Activated CD4-positive, alpha-beta memory T cell treated with anti-CD3 and anti-CD28 coated beads, Interleukin-2, amount 10 ng/mL, durations not matched to agents 7 days and 5 days (primary cell): ENCODE measurements around the gene EMC8. TPM values are rescaled to one million over a fixed set of nuclear protein-coding genes. Genes with fewer than 3 reads are reported as not detected.

Experiments used
- CTCF ChIA-PET: fragments of 350-600 bp; sonication (Branson Sonifier 250); formaldehyde crosslinking; loops from one replicate; lab custom pipeline; 2021; ENCODE audit warnings: antibody characterized with exemption, inconsistent platforms; lab: Charles Lee
- POLR2A ChIA-PET: fragments of 350-600 bp; sonication (Branson Sonifier 250); formaldehyde crosslinking; loops from one replicate; lab custom pipeline; 2021; ENCODE audit warnings: antibody characterized with exemption; lab: Charles Lee
- DNase-seq: peaks from one replicate; pipeline ENCODE4 v3.0.0-alpha.2; 2020
- H3K27ac Mint-ChIP-seq: one replicate; pipeline ENCODE4 v1.8.0; 2021; ENCODE audit warnings: mild to moderate bottlenecking, mixed read lengths
- H3K27me3 Mint-ChIP-seq: one replicate; pipeline ENCODE4 v1.8.0; 2021; ENCODE audit warnings: mixed read lengths
- H3K36me3 Mint-ChIP-seq: one replicate; pipeline ENCODE4 v1.8.0; 2021; ENCODE audit warnings: low read depth, mixed read lengths
- H3K4me1 Mint-ChIP-seq: one replicate; pipeline ENCODE4 v1.8.0; 2021; ENCODE audit warnings: mixed read lengths
- H3K4me3 Mint-ChIP-seq: one replicate; pipeline ENCODE4 v1.8.0; 2021; ENCODE audit warnings: mild to moderate bottlenecking, mixed read lengths
- H3K9me3 Mint-ChIP-seq: one replicate; pipeline ENCODE4 v1.8.0; 2021; ENCODE audit warnings: mixed read lengths
- total RNA-seq, 2 experiments: library from RNA; stranded (reverse); gene quantifications; one replicate each; pipeline ENCODE4 v1.2.3, GENCODE V29; 2021

The EMC8 gene
- total RNA-seq, 2 experiments from 2014 or later = 25.0 to 25.6 TPM

- H3K9me3 Mint-ChIP-seq = no peaks in the 10 kb centered on the region
- no peaks in the 10 kb centered on the region for H3K36me3 Mint-ChIP-seq
- no peak for DNase-seq
- H3K4me3 Mint-ChIP-seq = no peak overlapping the region
- POLR2A ChIA-PET = no interaction called here
- no peak overlapping the region for H3K27ac Mint-ChIP-seq
- H3K4me1 Mint-ChIP-seq = peaks cover 6% of the 10 kb centered on the region
- peaks cover 29% of the 10 kb centered on the region for H3K27me3 Mint-ChIP-seq
- CTCF ChIA-PET = no interaction called here
Measured at GRCh38 chr16:85752511-85753420, 46.6 kb downstream of the EMC8 start.

- H3K9me3 Mint-ChIP-seq = no peaks in the 10 kb centered on the region
- no peaks in the 10 kb centered on the region for H3K36me3 Mint-ChIP-seq
- H3K27ac Mint-ChIP-seq = no peak overlapping the region
- peaks cover 9% of the 10 kb centered on the region for H3K4me1 Mint-ChIP-seq
- no peak overlapping the region for H3K4me3 Mint-ChIP-seq
- ChIA-PET CTCF (no interaction called here), POLR2A (no interaction called here)
- DNase-seq = no peak
- peaks cover 34% of the 10 kb centered on the region for H3K27me3 Mint-ChIP-seq
Measured at GRCh38 chr16:85751698-85752501, 47.4 kb downstream of the EMC8 start.

- no peak within 1 kb of the TSS for H3K27ac Mint-ChIP-seq
Measured at GRCh38 chr16:85750827-85751697, 48.3 kb downstream of the EMC8 start, which contains the start of gene C16orf74. C16orf74 (minus strand) TSS chr16:85751096; CDS start chr16:85735217, 15,879 bp downstream.

GRCh38 chr16:85750146-85750826 lies 49.1 kb downstream of the EMC8 start:
- POLR2A ChIA-PET = no interaction called here
- DNase-seq = no peak
- H3K27me3 Mint-ChIP-seq = peaks cover 34% of the 10 kb centered on the region
- H3K4me1 Mint-ChIP-seq = peaks cover 11% of the 10 kb centered on the region
- CTCF ChIA-PET = no interaction called here
- H3K4me3 Mint-ChIP-seq = peak overlapping the region; percentile 53
- no peaks in the 10 kb centered on the region for H3K36me3 Mint-ChIP-seq
- H3K9me3 Mint-ChIP-seq = no peaks in the 10 kb centered on the region
- H3K27ac Mint-ChIP-seq = no peak overlapping the region

More at GRCh38 chr16:85750827-85751697, 48.3 kb downstream of the EMC8 start, which contains the start of gene C16orf74:
- H3K9me3 Mint-ChIP-seq = no peaks in the 10 kb centered on the region
- H3K27me3 Mint-ChIP-seq = peaks cover 34% of the 10 kb centered on the region
- H3K4me3 Mint-ChIP-seq = peak within 1 kb of the TSS; percentile 53
- H3K36me3 Mint-ChIP-seq = no peaks in the 10 kb centered on the region
- peaks cover 11% of the 10 kb centered on the region for H3K4me1 Mint-ChIP-seq
- CTCF ChIA-PET = no interaction called here
- no peak for DNase-seq
- POLR2A ChIA-PET = no interaction called here

DNA sequence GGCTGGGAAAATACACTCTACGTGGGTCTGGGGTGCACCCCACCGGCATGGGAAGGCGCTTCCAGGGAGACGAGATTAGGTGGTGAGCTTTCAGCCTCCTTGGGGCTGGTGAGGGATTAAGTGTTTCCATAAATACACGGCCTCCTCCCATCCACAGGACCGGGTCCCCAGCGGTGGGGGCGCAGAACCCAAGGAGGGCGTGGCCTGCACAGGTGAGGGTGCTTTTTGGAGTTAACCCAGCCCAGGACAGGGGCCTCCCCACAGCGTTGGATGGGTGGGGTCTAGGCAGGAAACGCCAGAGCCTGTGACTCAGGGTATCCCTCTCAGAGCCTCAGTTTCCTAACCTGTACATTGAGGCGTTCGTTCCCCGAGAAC lies 49.6 kb downstream of the EMC8 start:
- Mint-ChIP-seq H3K4me1 (peaks cover 11% of the 10 kb centered on the region), H3K27me3 (peaks cover 34% of the 10 kb centered on the region), H3K9me3 (no peaks in the 10 kb centered on the region), H3K4me3 (no peak overlapping the region), H3K36me3 (no peaks in the 10 kb centered on the region), H3K27ac (no peak overlapping the region)
- ChIA-PET CTCF (interaction anchor here (1.2 kb wide), 1 partner anchor 134 kb away, joined by 3 read pairs; no protein-coding TSS in a partner anchor), POLR2A (no interaction called here)
- DNase-seq = no peak

GRCh38 chr16:85746460-85747215 lies 52.7 kb downstream of the EMC8 start:
- Mint-ChIP-seq H3K4me1 (peaks cover 11% of the 10 kb centered on the region), H3K9me3 (no peaks in the 10 kb centered on the region), H3K27me3 (peaks cover 23% of the 10 kb centered on the region), H3K4me3 (no peak overlapping the region), H3K36me3 (no peaks in the 10 kb centered on the region), H3K27ac (no peak overlapping the region)
- ChIA-PET POLR2A (no interaction called here), CTCF (no interaction called here)
- DNase-seq = no peak

GRCh38 chr16:85738923-85739715 lies 60.2 kb downstream of the EMC8 start:
- Mint-ChIP-seq H3K27ac (no peak overlapping the region), H3K9me3 (no peaks in the 10 kb centered on the region), H3K36me3 (no peaks in the 10 kb centered on the region), H3K27me3 (no peaks in the 10 kb centered on the region), H3K4me3 (no peak overlapping the region), H3K4me1 (peaks cover 14% of the 10 kb centered on the region)
- no peak for DNase-seq
- POLR2A ChIA-PET = no interaction called here
- CTCF ChIA-PET = interaction anchor here (1.1 to 1.2 kb wide), 2 partner anchors 19 to 23 kb away, joined by 3 to 4 read pairs; no protein-coding TSS in a partner anchor

DNA sequence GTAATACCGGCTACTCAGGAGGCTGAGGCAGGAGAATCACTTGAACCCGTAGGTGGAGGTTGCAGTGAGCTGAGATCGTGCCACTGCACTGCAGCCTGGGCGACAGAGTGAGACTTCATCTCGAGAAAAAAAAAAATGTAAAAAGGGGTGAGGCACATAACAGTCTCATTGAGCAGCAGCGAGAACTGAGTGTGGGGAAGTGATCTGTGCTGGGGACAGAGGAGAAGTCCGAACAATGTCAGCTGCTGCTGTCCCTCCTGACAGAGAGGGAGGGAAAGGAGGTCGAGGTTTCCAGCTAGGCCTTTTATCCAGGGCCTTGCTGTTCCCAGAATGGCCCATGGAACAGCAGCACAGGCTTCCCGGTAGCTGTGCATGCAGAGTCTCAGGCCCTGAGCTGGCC lies 62.4 kb downstream of the EMC8 start:
- Mint-ChIP-seq H3K36me3 (no peaks in the 10 kb centered on the region), H3K4me1 (peaks cover 14% of the 10 kb centered on the region)

GRCh38 chr16:85735946-85736345 lies 63.4 kb downstream of the EMC8 start:
- H3K9me3 Mint-ChIP-seq = no peaks in the 10 kb centered on the region
- peaks cover 14% of the 10 kb centered on the region for H3K4me1 Mint-ChIP-seq
- no peak for DNase-seq
- no peaks in the 10 kb centered on the region for H3K27me3 Mint-ChIP-seq
- ChIA-PET CTCF (no interaction called here), POLR2A (no interaction called here)
- no peaks in the 10 kb centered on the region for H3K36me3 Mint-ChIP-seq
- H3K4me3 Mint-ChIP-seq = no peak overlapping the region
- no peak overlapping the region for H3K27ac Mint-ChIP-seq

More for the DNA sequence above, 62.4 kb downstream of the EMC8 start:
- no peak for DNase-seq
- Mint-ChIP-seq H3K4me3 (no peak overlapping the region), H3K9me3 (no peaks in the 10 kb centered on the region), H3K27me3 (no peaks in the 10 kb centered on the region), H3K27ac (no peak overlapping the region)
- POLR2A ChIA-PET = no interaction called here
- CTCF ChIA-PET = no interaction called here

DNA sequence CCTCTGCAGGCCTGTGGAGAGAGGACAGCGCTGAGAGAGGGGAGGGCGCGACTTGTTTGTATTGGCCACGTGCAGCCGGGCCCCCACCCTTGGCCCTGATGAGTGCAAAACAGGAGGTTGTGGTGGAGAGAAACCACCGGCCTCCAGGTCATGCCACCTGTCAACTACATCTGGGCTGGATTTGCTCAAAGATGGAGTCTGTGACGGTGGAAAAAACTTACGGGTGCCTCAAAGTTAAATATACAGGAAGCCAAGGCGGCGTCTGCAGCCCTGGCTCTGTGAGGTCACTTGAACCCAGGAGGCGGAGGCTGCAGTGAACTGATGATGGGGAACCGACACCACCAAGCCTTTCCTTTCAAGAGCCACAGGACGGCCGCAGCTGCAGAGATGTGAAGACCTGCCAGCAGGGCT lies 64.1 kb downstream of the EMC8 start:
- POLR2A ChIA-PET = no interaction called here
- Mint-ChIP-seq H3K27me3 (no peaks in the 10 kb centered on the region), H3K27ac (peak overlapping the region; percentile 18), H3K4me1 (peaks cover 14% of the 10 kb centered on the region), H3K4me3 (no peak overlapping the region), H3K9me3 (no peaks in the 10 kb centered on the region), H3K36me3 (no peaks in the 10 kb centered on the region)
- DNase-seq = peak; percentile 65
- CTCF ChIA-PET = no interaction called here
